ENCODE results near the gene NDUFS6.

NDUFS6 gene

GRCh38 chr5:1856596-1857255 lies 55.5 kb downstream of the NDUFS6 start:
- TF ChIP-seq POLR2A (IDR thresholded peaks at IDR 0.05; ENCODE audit: low read depth, low read length) (no peak), TAF1 (IDR thresholded peaks at IDR 0.05; ENCODE audit: borderline replicate concordance, low read depth, low read length) (no peak), POLR2AphosphoS5 (IDR thresholded peaks at IDR 0.05; ENCODE audit: low read depth, low read length) (no peak)
- DNase-seq (ENCODE audit: insufficient read length) (no peak), FAIRE-seq (no peak)

GRCh38 chr5:1857256-1857600 lies 56.0 kb downstream of the NDUFS6 start:
- TF ChIP-seq TAF1 (IDR thresholded peaks at IDR 0.05; ENCODE audit: borderline replicate concordance, low read depth, low read length): no peak
- TF ChIP-seq POLR2AphosphoS5 (IDR thresholded peaks at IDR 0.05; ENCODE audit: low read depth, low read length): no peak
- TF ChIP-seq POLR2A (IDR thresholded peaks at IDR 0.05; ENCODE audit: low read depth, low read length): no peak
- FAIRE-seq: no peak
- no peak for DNase-seq (ENCODE audit: insufficient read length)

- no peak for FAIRE-seq
- no peak for TF ChIP-seq TAF1 (IDR thresholded peaks at IDR 0.05; ENCODE audit: borderline replicate concordance, low read depth, low read length)
- DNase-seq (ENCODE audit: insufficient read length): no peak
Observed at GRCh38 chr5:1858436-1858835, 57.2 kb downstream of the NDUFS6 start.

GRCh38 chr5:1859099-1859498 lies 57.9 kb downstream of the NDUFS6 start:
- TF ChIP-seq POLR2AphosphoS5 (IDR thresholded peaks at IDR 0.05; ENCODE audit: low read depth, low read length) (no peak), TAF1 (IDR thresholded peaks at IDR 0.05; ENCODE audit: borderline replicate concordance, low read depth, low read length) (no peak), POLR2A (IDR thresholded peaks at IDR 0.05; ENCODE audit: low read depth, low read length) (no peak)
- FAIRE-seq (no peak), DNase-seq (ENCODE audit: insufficient read length) (no peak)

GRCh38 chr5:1860021-1860610 lies 58.9 kb downstream of the NDUFS6 start:
- DNase-seq (ENCODE audit: insufficient read length): no peak
- TF ChIP-seq POLR2AphosphoS5 (IDR thresholded peaks at IDR 0.05; ENCODE audit: low read depth, low read length) (no peak), POLR2A (IDR thresholded peaks at IDR 0.05; ENCODE audit: low read depth, low read length) (no peak), TAF1 (IDR thresholded peaks at IDR 0.05; ENCODE audit: borderline replicate concordance, low read depth, low read length) (no peak)
- no peak for FAIRE-seq

GRCh38 chr5:1860949-1861348 lies 59.7 kb downstream of the NDUFS6 start:
- DNase-seq (ENCODE audit: insufficient read length) (no peak), FAIRE-seq (no peak)
- TF ChIP-seq POLR2AphosphoS5 (IDR thresholded peaks at IDR 0.05; ENCODE audit: low read depth, low read length) (no peak), POLR2A (IDR thresholded peaks at IDR 0.05; ENCODE audit: low read depth, low read length) (no peak)

DNA sequence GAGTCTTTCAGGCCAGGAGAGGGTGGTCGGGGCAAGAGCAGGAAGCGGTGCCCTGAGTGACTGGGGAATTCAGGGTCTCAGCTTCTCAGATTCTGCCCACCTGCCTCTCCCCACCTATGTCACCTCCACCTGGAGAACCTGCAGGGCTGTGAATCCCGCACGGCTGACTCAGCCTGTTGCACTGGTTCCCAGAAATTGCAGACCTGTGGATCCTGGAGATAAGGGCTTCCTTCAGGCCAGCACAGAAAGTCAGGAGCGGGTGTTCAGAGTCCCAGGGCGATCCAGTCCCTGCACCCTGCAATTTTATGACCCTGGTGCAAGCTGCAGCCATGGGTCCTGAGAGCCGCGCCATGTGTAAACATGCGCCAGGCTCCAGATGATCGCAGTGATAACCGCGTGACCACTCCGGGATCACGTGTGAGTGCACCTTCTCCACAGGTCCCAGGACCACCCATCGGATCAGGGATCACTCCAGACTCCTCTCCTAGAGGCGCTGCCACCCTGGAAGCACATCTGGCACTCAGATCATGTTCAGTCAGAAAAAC lies 63.8 kb downstream of the NDUFS6 start:
- FAIRE-seq (no peak), DNase-seq (ENCODE audit: insufficient read length) (no peak)
- no peak for TF ChIP-seq POLR2AphosphoS5 (IDR thresholded peaks at IDR 0.05; ENCODE audit: low read depth, low read length)

DNA sequence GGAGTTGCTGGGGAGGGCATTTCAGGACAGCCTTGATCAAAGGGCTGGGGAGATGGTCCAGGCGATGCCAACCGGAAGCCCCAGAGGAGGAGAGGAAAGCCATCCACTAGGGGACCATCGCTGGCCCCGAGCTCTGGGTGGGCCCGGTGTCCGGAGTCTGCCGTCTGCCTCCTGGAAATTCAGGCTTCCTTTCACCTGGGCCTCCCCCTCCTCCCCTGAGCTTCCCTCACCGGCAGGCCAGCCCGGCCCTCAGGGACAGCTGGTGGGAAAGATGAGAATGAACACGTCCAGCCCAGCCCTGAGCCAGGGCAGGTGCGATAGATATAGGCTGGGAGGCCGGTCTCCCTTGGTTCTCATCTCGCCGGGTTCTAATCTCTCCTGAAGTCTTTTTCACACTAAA lies 64.3 kb downstream of the NDUFS6 start:
- no peak for DNase-seq (ENCODE audit: insufficient read length)
- FAIRE-seq: no peak
- no peak for TF ChIP-seq POLR2A (IDR thresholded peaks at IDR 0.05; ENCODE audit: low read depth, low read length)
- TF ChIP-seq POLR2AphosphoS5 (IDR thresholded peaks at IDR 0.05; ENCODE audit: low read depth, low read length): no peak
- TF ChIP-seq TAF1 (IDR thresholded peaks at IDR 0.05; ENCODE audit: borderline replicate concordance, low read depth, low read length): no peak
